Measurements from ENCODE around the gene NOTCH2NLA. TPM values are rescaled to one million over a fixed set of nuclear protein-coding genes. Genes with fewer than 3 reads are reported as not detected.
"Not testable (repeated sequence)": the region's sequence is repeated elsewhere in the genome, so short reads cannot be mapped to it uniquely, and the experiment has no call there.

Gene NOTCH2NLA
- 35.1 TPM for total RNA-seq

- H3K9me3 ChIP-seq; H3K36me3 ChIP-seq; H3K27me3 ChIP-seq; H3K4me1 ChIP-seq; intact Hi-C loops (cut with DNase I): not testable (repeated sequence)
- Histone ChIP-seq H3K4me3 (peak within 1 kb of the TSS; percentile 54 to 69), H3K27ac (peak within 1 kb of the TSS; percentile 59 to 87)
- peak; percentile 7 to 59 for DNase-seq (ENCODE audit: low spot score in 2 of 2)
Measured at GRCh38 chr1:146228710-146229477, at the start of gene NOTCH2NLA. TSS of gene NOTCH2NLA (minus strand) at chr1:146229021. CDS start at chr1:146189337, 39,684 bp downstream.

- intact Hi-C loops (cut with DNase I); DNase-seq (ENCODE audit: low spot score in 2 of 2); H3K27ac ChIP-seq; H3K36me3 ChIP-seq; H3K9me3 ChIP-seq; H3K4me3 ChIP-seq; H3K4me1 ChIP-seq; H3K27me3 ChIP-seq: not testable (repeated sequence)
Measured at GRCh38 chr1:146278346-146278745, 49.5 kb upstream of the NOTCH2NLA start.

DNA sequence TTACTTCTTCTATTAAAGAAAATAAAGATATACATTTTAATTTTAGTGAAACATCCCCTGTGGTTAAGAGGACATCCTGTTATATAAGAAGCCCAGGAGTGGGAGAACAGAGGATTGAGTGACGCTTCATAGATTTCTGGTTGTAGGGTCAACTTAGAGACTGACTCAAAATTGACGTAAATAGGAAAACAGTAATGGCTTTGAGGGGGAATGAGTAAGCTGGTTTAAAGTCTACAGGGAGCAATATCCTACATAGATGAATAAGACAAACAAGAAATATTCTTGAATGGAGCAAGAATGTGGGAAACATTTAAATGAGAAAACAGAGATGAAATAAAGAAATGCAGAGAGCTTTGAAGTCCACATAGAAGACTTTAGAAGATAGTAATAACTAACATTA, 48.3 kb upstream of the NOTCH2NLA start:
- DNase-seq (ENCODE audit: low spot score in 2 of 2); H3K27ac ChIP-seq; H3K9me3 ChIP-seq; H3K27me3 ChIP-seq; intact Hi-C loops (cut with DNase I); H3K4me3 ChIP-seq; H3K4me1 ChIP-seq; H3K36me3 ChIP-seq: not testable (repeated sequence)

- DNase-seq (ENCODE audit: low spot score in 2 of 2); intact Hi-C loops (cut with DNase I): not testable (repeated sequence)
Measured at GRCh38 chr1:146274083-146274482, 45.3 kb upstream of the NOTCH2NLA start.

GRCh38 chr1:146273194-146273593, 44.4 kb upstream of the NOTCH2NLA start:
- H3K4me1 ChIP-seq; H3K4me3 ChIP-seq; H3K27ac ChIP-seq; H3K36me3 ChIP-seq; H3K27me3 ChIP-seq; H3K9me3 ChIP-seq; intact Hi-C loops (cut with DNase I); DNase-seq (ENCODE audit: low spot score in 2 of 2): not testable (repeated sequence)

More at GRCh38 chr1:146274083-146274482, 45.3 kb upstream of the NOTCH2NLA start:
- H3K36me3 ChIP-seq, H3K4me1 ChIP-seq, H3K27me3 ChIP-seq, H3K9me3 ChIP-seq, H3K27ac ChIP-seq, H3K4me3 ChIP-seq: not testable (repeated sequence)

GRCh38 chr1:146272734-146273133, 43.9 kb upstream of the NOTCH2NLA start:
- H3K4me3 ChIP-seq; H3K4me1 ChIP-seq; H3K9me3 ChIP-seq; DNase-seq (ENCODE audit: low spot score in 2 of 2); H3K36me3 ChIP-seq; H3K27me3 ChIP-seq; intact Hi-C loops (cut with DNase I); H3K27ac ChIP-seq: not testable (repeated sequence)

DNA sequence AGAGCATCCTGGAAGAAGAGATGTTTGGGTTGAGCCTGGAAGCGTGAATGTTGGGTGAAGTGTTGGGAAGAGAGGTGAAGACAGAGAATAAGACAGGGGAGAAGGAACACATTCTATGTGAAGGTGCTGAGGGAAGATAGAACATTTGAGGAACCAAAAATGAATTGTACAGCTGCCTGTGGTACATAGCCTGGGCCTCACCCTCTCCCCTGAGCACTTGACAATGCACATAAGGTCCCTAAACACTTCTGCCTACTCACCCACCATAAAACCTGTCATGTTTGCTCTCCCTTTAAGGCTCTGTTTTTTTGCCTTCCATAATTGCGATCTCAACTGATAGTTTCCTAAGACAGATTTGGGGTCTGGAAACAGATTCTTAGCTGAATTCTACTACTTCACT, 43.2 kb upstream of the NOTCH2NLA start:
- DNase-seq (ENCODE audit: low spot score in 2 of 2); H3K9me3 ChIP-seq: not testable (repeated sequence)

GRCh38 chr1:146270129-146270528, 41.3 kb upstream of the NOTCH2NLA start:
- H3K36me3 ChIP-seq, H3K27ac ChIP-seq: not testable (repeated sequence)

More for the DNA sequence above, 43.2 kb upstream of the NOTCH2NLA start:
- H3K27ac ChIP-seq; H3K27me3 ChIP-seq; H3K4me3 ChIP-seq; intact Hi-C loops (cut with DNase I); H3K4me1 ChIP-seq; H3K36me3 ChIP-seq: not testable (repeated sequence)

GRCh38 chr1:146266179-146266748, 37.4 kb upstream of the NOTCH2NLA start:
- DNase-seq (ENCODE audit: low spot score in 2 of 2); H3K27me3 ChIP-seq; H3K9me3 ChIP-seq; H3K27ac ChIP-seq; intact Hi-C loops (cut with DNase I); H3K4me3 ChIP-seq; H3K4me1 ChIP-seq; H3K36me3 ChIP-seq: not testable (repeated sequence)

More at GRCh38 chr1:146270129-146270528, 41.3 kb upstream of the NOTCH2NLA start:
- H3K9me3 ChIP-seq; H3K4me1 ChIP-seq; DNase-seq (ENCODE audit: low spot score in 2 of 2); intact Hi-C loops (cut with DNase I); H3K4me3 ChIP-seq; H3K27me3 ChIP-seq: not testable (repeated sequence)

DNA sequence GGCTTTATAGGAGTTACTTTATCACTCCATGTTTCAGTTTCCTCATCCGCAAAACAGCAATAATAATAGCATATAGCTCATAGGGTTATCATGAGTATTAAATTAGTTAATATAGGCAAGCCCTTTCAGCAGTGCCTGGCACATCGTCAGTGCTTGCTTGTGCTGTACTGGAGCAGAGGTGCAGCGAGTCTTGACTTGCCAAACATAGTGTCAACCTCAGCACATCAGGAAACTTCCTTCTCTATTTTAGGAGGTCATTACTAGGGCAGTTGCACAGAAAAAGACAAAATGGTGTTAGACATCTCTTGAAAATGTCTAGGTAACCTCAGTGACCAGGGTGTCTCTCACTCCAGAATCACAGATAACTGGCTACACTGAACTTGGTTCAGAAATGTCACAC, 35.9 kb upstream of the NOTCH2NLA start:
- H3K36me3 ChIP-seq; intact Hi-C loops (cut with DNase I); H3K27me3 ChIP-seq; DNase-seq (ENCODE audit: low spot score in 2 of 2); H3K4me3 ChIP-seq; H3K9me3 ChIP-seq; H3K4me1 ChIP-seq; H3K27ac ChIP-seq: not testable (repeated sequence)

- H3K27me3 ChIP-seq; H3K36me3 ChIP-seq; H3K4me3 ChIP-seq; H3K27ac ChIP-seq; intact Hi-C loops (cut with DNase I); H3K4me1 ChIP-seq; H3K9me3 ChIP-seq; DNase-seq (ENCODE audit: low spot score in 2 of 2): not testable (repeated sequence)
Measured at GRCh38 chr1:146260006-146260730, 31.3 kb upstream of the NOTCH2NLA start.

DNA sequence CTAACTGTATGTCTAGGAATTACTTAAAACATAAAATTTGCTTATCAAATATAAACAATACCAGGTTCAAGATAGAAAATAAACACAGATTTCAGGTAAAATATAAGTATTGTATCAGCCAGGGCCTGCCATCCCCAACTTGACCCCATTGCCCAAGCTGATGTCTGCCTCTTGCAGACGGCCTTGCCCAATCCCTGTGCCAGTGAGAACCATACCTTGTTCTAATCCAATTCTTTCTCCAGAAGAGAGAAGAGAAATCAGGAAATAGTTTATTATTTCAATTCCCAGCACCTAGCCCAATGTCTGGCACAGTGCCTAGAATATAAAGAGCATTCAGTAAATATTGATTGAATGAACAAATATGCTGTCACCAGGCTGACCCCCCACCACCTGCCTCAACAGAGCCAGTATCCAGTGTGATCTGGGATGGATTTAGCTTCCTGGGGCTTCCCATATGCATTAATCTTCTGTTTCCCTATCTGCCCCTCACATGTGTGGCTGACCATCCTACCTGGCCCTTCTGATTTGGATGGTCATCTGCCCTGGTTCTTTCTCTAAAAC, 29.3 kb upstream of the NOTCH2NLA start:
- H3K4me1 ChIP-seq; H3K4me3 ChIP-seq; H3K27me3 ChIP-seq; H3K36me3 ChIP-seq; intact Hi-C loops (cut with DNase I); DNase-seq (ENCODE audit: low spot score in 2 of 2); H3K27ac ChIP-seq; H3K9me3 ChIP-seq: not testable (repeated sequence)

GRCh38 chr1:146254569-146255197, 25.9 kb upstream of the NOTCH2NLA start:
- H3K9me3 ChIP-seq; H3K27ac ChIP-seq; H3K36me3 ChIP-seq; H3K4me1 ChIP-seq; H3K4me3 ChIP-seq; DNase-seq (ENCODE audit: low spot score in 2 of 2); intact Hi-C loops (cut with DNase I); H3K27me3 ChIP-seq: not testable (repeated sequence)

All from ascending aorta (tissue), 2 donors.